Lower leg skin (tissue), 3 donors: Measurements from ENCODE around the gene NLRP11.

Experiments used
- POLR2A ChIP-seq, 2 donors: fragments of 450-650 bp; IDR thresholded peaks; one replicate each; pipeline ENCODE4 v1.6.1; 2016 to 2017; ENCODE audit warnings: antibody characterized with exemption in 2 of 2, mild to moderate bottlenecking in 1 of 2, moderate library complexity in 1 of 2
- TF ChIP-seq, protein P1 (sequence below), 3 donors: fragments of 450-650 bp; IDR thresholded peaks; one replicate each; pipeline ENCODE4 v1.5.1; 2016; ENCODE audit warnings: antibody characterized with exemption in 3 of 3, mild to moderate bottlenecking in 3 of 3, moderate library complexity in 2 of 3

- TF ChIP-seq, protein P1, sequence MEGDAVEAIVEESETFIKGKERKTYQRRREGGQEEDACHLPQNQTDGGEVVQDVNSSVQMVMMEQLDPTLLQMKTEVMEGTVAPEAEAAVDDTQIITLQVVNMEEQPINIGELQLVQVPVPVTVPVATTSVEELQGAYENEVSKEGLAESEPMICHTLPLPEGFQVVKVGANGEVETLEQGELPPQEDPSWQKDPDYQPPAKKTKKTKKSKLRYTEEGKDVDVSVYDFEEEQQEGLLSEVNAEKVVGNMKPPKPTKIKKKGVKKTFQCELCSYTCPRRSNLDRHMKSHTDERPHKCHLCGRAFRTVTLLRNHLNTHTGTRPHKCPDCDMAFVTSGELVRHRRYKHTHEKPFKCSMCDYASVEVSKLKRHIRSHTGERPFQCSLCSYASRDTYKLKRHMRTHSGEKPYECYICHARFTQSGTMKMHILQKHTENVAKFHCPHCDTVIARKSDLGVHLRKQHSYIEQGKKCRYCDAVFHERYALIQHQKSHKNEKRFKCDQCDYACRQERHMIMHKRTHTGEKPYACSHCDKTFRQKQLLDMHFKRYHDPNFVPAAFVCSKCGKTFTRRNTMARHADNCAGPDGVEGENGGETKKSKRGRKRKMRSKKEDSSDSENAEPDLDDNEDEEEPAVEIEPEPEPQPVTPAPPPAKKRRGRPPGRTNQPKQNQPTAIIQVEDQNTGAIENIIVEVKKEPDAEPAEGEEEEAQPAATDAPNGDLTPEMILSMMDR (IDR thresholded peaks at IDR 0.05): no peak
- TF ChIP-seq POLR2A (IDR thresholded peaks at IDR 0.05): no peak
These were observed 25.4 kb upstream of the NLRP11 start for GRCh38 chr19:55857149-55857548.
